DMS153 treated with DMSO at 0.1 percent for 48 hours (cell line): Measurements from ENCODE around the gene POT1.

Experiments
- DNase-seq: peaks from one replicate; lab custom pipeline; 2025; ENCODE audit not compliant: unreplicated experiment; lab: John Stamatoyannopoulos, UW

Gene POT1

GRCh38 chr7:124773938-124774337, 155.7 kb downstream of the POT1 start:
- no peak for DNase-seq

- no peak for DNase-seq
These were observed 156.3 kb downstream of the POT1 start for GRCh38 chr7:124773339-124773738.
